Activated CD4-positive, CD25-positive, alpha-beta regulatory T cell (primary cell): ENCODE measurements around the gene KDM1B.
"Not testable (repeated sequence)": the region's sequence is repeated elsewhere in the genome, so short reads cannot be mapped to it uniquely, and the experiment has no call there.

ENCODE experiments used
- DNase-seq, 4 experiments: peaks; one replicate each; lab custom pipeline; 2025; lab: John Stamatoyannopoulos, UW

KDM1B gene

DNA sequence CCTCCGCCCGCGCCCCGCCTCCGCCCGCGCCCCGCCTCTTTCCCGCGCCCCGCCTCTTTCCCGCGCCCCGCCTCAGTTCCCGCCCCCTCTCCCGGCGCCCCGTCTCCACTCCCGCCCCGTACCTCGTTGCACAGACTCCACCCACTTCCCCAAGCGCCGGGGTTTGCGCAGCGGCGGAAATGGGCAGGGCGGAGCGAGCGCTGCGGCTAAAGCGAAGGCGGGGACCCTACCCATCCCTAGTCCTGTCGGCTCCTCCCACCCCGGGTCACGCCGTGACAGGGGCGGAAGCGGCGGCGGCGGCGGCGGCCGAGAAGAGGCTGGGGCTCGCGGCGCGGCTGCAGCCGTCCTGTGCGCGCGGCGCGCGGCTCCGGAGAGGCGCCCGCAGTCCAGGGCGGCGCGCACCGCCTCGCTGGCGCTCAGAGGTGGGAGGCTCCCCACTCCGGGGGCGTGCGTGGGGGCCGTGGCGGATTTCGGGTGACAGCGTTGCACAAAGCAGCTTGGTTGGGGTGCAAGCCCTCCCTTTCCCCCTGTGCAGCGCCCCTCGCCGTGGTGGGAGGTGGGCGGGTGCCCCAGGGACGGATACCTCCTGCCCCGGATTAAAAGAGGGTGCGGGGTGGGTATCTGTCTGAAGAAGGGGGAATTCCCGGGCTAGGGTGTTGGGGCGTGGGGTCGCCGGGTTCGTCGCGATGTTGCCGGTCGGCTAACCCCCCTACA, at the start of gene KDM1B:
KDM1B (plus strand) TSS at position 273 of the 714 bp plus-strand sequence. CDS start 4,474 bp downstream, outside the sequence.
- peak; percentile 95 to 99 (median 97) for DNase-seq

GRCh38 chr6:18107061-18107460, 48.2 kb upstream of the KDM1B start:
- no peak for DNase-seq

- no peak for DNase-seq
These were observed 45.1 kb upstream of the KDM1B start for GRCh38 chr6:18110162-18110561.

- no peak for DNase-seq
These were observed 39.9 kb upstream of the KDM1B start for GRCh38 chr6:18115356-18115755.

DNA sequence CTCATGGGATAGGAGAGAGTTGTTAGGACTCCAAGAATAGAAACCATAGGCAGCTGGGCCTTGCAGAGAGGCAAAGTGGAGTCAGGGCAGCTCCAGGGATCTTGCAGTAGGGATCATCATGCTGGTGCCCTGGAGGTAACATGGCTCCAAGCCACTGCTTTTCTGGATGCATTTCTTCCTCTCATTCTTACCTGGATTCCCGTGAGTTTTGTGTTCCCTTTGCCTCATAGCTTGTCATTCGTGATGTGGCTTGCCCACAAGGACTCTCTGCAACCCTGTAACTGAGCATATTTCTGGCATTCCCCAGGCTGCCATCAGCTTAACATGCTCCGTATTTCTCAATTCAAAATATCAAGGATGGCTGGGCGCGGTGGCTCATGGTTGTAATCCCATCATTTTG, 38.1 kb upstream of the KDM1B start:
- DNase-seq = no peak

GRCh38 chr6:18118330-18118729, 36.9 kb upstream of the KDM1B start:
- DNase-seq = no peak

DNA sequence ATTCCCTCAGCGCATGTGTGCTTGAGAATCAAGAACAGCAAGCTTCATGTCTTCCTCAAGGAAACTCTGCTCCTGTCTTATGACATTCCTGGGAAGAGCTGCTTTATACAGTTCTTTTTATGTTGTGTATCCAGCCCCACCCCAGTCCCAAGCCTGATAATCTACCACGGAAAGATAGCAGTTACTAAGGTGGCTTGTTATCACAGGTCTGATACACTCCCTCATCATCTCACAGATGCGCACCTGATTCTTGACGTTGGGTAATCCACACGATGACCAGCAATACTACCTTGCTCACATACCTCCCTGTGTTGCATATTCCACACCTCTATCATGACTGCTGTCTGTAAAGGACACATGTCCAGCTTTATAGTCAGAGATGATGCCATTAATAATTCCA, 36.0 kb upstream of the KDM1B start:
- no peak for DNase-seq

DNA sequence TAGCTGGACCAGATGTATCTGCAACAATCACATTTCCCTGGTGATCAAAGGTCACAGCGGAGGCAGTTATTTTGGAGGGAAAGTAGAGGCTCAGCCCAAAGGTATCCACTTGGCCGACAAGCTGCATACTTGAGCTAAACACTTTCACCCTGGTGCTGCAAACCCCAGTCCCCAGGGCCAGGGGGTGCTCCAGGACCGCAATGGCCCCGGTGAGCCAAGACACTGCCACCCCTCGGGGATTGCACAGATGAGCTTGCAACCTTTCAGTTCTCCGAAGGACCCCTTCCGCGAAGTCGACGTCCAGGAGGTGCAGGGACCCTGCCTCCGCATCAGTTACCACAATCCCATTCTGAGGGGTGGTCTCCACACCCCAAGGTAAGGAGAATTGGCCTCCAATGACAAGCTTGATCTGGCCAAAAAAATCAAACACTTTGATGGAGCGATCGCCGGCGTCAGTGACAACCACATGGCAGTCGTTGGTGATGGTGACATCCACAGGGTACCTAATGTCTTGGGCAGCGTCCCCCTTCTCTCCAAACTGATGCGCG, 33.6 kb upstream of the KDM1B start:
- DNase-seq = no peak

DNA sequence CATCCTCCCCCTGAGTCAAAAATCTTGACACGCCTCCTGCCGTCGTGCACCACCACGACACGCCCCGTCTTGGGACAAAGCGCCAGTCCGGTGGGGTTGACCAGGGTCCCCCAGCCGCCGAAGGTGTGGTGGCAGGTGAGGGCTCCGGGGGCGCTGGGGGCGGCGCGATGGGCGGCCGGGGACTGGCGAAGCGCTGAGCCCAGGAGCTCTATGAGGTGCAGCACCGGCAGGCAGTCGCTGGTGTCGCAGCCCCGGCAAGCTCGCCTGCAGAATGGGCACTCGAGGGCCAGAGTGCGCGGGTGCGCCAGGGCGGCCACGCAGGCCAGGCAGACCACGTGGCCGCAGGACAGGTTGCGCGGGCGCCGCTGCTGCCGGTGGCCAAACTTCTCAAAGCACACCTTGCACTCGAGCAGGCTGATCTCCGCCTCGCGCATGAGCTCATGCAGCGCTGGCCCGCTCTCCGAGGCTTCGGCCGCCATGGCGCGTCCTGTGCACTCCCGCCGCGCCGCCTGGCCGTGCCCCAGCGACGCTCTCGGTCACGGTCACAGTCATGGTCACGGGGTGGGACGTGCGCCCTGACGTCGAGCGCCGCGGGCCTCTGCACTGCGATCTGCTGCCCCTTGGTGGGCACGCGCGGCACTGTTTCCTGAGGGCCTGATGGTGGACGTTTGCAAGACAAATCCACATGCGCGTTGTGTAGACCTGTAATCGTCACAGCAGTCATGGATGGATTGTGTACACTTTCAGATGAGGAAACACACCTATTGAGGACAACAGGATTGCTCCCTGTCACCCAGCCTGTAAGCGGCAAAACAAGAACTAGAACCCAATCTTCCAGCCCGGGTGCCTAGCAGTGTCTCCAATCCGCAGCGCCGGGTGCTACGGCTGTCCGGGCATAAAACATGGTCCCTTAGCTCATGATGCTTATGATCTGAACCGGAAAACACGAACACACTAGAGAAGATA, 32.8 kb upstream of the KDM1B start, which contains the start of gene NHLRC1:
NHLRC1 (minus strand) TSS at position 550 of the 966 bp plus-strand sequence; CDS start at position 479, 71 bp downstream.
- DNase-seq = peak; percentile 21 to 64 (median 58)

DNA sequence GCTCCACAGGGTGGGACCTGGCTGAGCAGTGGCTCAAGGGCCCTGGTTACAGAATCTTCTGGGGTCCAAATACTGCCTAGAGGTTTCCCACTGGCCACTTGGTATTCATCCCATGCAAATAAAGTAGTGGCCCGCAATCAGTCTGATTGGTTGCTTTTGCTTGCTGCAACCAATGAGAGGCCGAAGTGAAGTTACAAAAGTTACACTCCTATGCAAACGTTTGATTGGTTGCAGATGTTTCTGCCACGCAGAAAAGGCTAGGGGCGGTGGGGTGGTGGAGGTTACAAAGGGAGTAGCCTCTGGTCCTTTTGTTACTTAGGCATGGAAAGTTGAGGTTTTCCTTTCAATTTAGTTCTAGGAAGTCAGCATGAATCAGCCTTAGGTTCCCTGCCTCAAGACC, 29.1 kb upstream of the KDM1B start:
- DNase-seq = no peak

DNA sequence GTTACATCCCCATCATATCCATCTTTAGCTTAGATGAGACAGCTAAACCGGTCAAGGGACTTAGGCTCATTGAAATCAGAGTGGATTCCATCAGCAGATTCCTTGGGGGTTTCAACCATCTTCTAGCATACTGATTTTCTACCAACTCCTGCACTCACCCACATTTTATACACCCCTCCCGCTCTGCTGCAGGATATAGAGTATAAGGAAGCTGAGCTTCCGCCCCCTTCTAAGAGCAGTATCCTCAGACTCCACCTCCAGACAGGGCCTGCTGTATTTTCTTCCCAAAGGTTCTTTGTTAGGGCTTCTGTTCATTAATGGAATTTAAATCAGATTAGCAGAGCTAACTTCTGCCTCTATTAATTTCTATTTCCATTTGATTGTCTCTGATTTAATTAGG, 22.9 kb upstream of the KDM1B start:
- no peak for DNase-seq

GRCh38 chr6:18135171-18135570, 20.1 kb upstream of the KDM1B start:
- DNase-seq = no peak

DNA sequence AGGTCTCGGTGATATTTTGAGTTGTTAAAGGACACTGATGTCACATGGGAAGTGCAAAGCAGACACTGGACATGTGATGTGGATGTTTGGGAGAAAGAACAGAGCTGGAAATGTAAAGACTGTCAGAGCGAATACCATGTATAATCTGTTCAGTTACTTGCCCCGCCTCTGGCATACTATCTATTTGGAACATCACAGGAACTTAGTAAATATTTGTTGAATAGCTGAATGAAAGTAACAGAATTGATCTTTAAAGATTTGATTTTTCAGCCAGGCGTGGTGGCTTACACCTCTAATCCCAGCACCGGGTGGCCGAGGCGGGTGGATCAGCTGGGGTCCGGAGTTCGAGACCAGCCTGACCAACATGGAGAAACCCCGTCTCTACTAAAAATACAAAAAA, 19.0 kb upstream of the KDM1B start:
- DNase-seq = no peak

- no peak for DNase-seq
These were observed 16.3 kb upstream of the KDM1B start for GRCh38 chr6:18138906-18139305.

- DNase-seq = no peak
These were observed 15.1 kb upstream of the KDM1B start for GRCh38 chr6:18139935-18140621.

DNA sequence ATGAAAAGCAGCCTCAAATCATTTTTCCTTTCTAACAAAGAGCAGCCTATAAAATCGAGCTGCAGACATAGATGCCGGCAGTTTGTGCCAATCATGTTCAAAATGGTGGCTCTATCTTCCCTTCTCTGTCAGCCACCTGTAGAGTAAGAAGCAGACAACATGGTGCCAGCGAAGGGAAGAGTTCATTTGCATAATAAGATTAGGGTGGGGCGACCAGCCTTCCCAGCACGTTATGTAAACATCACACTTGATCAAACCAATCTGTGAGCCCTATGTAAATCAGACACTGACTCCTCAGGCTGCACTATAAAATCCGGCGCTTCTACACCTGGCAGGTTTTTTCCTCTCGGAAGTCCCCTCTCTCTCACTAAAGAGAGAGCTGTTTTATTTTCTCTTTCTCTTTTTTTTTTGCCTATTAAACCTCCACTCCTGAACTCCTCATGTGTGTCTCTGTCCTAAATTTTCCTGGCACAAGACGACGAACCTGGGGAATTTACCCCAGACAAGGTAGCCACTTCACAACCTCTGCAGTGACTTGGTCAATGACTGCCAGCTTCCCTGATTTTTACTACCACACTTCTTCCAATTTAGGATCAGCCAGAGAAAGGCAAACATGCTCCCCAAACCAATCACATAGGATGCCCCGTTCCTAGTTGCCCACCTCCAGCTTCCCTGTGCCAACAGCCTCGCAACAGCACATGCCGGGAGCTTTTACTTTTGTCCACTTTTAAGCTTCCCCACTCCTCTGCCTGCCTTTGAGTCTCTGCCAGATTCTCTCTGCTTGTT, 13.2 kb upstream of the KDM1B start:
- no peak for DNase-seq

DNA sequence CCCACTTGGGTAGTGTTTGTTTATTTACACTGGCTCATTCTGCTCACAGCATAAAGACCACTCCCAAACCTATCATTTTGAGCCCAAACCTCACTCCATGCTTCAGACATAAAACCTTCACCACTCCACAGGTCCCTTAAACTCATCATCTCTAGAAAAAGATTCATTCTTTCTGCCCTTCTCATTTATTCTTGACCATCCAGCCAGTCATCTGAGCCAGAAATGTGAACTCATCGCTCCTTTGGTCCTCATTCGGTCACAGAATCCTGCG, 12.7 kb upstream of the KDM1B start:
- DNase-seq = no peak

GRCh38 chr6:18147160-18147559, 8.1 kb upstream of the KDM1B start:
- DNase-seq = no peak

DNA sequence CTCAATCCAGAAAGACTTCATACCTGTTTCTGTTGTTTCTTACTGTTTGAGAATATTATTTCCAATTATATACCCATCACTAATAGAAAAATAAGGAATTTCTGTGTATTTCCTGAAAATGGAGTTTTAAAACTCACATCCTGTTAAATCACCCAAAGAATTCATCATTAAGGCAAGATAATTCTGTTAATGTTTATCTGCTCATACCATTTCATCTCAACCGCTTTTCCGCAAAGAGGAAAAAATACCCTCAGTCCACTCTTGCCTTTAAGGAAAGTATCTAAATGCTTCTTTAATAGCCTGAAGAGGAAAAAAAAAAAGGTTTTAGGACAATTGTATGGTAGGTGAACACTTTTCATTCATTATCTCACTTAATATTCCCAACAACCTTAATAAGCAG, 7.6 kb upstream of the KDM1B start:
- no peak for DNase-seq

DNA sequence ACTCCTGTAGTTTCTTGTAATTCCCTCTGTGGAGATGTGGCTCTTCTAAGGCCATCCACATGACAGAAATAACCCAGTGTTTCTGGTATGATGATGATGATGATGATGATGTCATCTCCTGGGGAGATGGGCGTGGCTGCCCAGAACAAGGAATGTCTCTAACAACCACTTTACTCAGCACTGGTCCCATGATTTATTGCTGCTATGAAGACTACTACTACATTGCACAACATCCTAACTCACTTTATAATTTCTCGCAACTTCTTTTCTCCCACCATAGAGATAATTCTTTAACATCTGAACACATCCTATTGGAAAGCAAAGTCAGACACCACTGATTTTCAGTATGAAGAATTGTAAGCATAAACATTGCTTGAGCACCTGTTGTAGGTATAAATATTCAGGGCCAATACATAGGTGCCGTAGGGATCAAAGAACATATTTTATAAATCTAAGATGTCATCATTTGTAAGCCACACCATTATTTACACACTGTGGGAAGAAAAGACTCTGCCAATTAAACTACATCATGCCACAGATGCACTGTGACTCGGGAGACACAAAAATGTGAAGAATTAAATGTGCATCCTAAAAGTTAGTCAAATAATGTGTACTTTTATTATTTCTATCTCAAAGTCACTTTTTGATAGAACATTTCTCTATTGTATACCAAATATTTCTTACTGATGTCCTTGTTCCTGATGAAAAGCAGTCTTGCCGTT, 6.8 kb upstream of the KDM1B start:
- DNase-seq = no peak

DNA sequence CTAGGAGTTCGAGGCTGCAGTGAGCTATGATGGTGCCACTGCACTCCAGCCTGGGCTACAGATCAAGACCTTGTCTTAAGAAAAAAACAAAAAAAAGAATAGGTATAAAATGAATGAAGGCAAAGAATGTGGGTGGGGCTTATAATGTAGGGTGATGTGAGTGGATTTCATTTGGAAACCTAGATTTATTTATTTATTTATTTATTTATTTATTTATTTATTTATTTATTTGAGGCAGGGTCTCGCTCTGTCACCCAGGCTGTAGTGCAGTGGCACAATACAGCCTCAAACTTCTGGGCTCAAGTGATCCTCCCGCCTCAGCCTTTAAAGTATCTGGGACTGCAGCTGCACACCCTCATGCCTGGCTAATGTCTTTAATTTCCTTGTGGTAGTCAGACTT, 3.8 kb upstream of the KDM1B start:
- DNase-seq = not testable (repeated sequence)
